HG03064 (cell line): ENCODE results near the gene CAMTA2.

Experiments used
- ATAC-seq: cut with Tn5 transposase; IDR thresholded peaks from one replicate; pipeline ENCODE4 v1.9.1; 2021; ENCODE audit warnings: low read depth; ENCODE audit not compliant: unreplicated experiment

CAMTA2 gene

DNA sequence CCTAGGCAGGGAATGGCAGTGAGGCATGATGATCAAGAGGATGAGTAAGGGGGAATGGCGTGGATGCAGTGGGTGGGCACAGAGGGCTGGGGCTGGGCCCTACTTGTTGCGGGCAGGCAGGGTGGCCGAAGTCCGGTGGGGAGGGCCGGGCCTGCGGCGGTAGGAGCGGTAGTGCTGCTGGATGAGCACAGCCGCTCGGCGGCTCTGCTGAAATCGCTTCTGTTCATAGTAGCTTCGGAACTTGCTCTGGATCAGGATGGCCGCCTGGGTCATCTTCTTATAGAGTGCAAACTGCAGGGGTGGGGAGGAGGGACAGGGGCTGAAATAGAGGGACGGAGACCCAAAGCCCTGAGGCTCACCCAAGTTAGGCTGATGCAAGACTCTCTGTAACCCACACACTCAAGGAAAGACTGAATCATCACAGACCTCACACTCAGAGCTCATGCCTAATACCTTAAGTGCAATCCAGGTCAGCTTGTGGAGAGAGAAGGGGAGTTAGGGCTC is 18.4 kb downstream of the CAMTA2 start:
- ATAC-seq, result no peak

DNA sequence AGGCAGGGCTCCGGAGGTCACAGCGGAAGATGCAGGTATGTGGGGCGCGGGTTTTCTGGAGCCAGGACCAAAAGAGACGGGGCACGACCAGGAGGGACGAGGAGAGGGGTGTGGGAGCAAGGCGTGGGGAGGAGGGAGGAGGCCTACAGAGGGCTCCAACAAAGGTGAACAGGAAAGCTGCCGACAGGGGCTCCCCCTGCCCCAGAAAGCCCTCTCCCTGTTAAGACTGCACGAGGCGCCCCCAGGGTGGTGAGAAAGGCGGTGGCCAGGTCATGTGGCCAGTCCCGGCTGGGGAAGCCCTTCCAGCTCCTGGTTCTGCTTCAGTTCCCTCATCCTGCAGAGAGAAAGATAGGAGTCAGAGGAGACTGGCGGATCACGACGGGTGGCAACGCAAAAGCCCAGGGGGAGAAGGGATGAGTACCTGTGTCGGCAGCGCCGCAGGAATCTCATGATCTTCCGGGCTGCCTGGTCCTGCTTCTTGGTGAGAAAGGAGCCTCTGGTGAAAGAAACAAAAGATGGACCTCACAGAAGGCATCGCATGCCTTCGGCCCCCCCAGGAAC is 18.9 kb downstream of the CAMTA2 start:
- no peak for ATAC-seq

GRCh38 chr17:4967539-4968485 is 19.7 kb downstream of the CAMTA2 start, which contains the start of gene SPAG7:
Gene SPAG7 (minus strand): TSS chr17:4967817. CDS start chr17:4967804, 13 bp downstream.
- peak; percentile 53 for ATAC-seq

GRCh38 chr17:4966844-4967538 is 20.5 kb downstream of the CAMTA2 start:
- ATAC-seq, result peak; percentile 74

DNA sequence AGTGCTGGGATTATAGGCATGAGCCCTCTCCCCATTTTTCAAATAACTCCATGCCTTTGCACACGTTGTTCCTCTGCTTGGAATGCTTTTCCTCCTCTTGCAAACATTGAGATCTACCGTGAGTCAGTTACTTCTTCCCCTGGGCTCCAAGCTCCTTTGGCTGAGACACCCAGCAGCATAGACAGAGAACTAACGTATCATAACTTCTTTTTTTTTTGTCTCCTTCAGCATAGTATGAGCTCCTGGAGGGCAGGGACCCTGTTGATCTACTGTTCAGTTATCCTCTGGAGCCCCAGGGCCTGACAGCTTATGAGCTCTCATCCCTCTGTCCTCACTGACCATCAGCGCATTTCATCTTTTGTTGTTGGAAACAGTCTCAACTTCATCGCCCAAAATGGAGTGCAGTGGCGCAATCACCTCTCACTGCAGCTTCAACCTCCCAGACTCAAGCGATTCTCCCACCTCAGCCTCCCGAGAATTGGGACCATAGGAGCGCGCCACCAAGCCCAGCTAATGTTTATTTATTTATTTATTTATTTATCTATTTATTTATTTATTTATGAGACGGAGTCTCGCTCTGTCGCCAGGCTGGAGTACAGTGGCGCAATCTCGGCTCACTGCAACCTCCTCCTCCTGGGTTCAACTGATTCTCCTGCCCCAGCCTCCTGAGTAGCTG is 22.0 kb downstream of the CAMTA2 start:
- no peak for ATAC-seq

GRCh38 chr17:4960279-4960922 is 27.1 kb downstream of the CAMTA2 start:
- no peak for ATAC-seq

- no peak for ATAC-seq
These were observed 28.1 kb downstream of the CAMTA2 start for GRCh38 chr17:4959261-4959965.

DNA sequence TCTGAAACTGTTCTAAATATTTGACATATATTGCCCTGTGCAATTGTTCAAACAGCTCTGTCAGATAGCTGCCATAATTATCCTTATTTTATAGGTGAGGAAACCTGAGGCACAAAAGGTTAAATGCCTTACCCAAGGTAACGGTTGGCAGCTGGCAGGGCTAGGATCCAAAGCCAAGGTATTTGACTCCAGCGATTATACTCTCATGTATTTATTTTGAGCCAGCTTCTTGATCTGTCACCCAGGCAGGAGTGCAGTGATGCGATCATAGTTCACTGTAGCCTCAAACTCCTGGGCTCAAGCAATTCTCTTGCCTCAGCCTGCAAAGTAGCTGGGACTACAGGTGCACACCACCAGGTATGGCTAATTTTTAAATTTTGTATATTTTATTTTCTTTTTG is 29.4 kb downstream of the CAMTA2 start:
- no peak for ATAC-seq

DNA sequence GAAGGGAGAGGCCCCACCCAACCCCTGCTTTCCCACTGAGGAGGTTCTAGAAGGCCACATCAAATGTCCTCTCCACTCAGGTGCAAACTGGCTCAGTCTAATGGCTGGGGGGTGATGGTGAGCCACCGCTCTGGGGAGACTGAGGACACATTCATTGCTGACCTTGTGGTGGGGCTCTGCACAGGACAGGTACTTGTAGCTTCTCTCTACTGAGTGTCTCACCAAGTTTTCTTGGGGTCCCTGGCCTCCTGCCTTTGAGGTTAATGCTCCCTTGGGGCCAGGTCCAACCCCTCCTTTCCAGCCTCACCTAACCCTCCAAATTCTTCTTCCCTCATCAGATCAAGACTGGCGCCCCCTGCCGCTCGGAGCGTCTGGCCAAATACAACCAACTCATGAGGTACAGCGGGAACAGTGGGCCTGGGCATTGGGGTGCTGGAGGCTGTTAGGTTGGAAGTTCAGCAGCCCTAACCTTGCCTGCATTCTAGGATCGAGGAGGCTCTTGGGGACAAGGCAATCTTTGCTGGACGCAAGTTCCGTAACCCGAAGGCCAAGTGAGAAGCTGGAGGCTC is 30.9 kb downstream of the CAMTA2 start:
- no peak for ATAC-seq

DNA sequence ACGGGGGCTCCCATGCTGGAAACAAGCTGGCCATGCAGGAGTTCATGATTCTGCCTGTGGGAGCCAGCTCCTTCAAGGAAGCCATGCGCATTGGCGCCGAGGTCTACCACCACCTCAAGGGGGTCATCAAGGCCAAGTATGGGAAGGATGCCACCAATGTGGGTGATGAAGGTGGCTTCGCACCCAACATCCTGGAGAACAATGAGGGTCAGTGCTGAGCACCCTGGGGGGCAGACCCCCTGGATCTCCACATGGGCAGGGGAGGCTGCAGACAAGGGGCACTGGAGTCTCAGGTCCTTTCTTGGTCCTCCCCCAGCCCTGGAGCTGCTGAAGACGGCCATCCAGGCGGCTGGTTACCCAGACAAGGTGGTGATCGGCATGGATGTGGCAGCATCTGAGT is 32.4 kb downstream of the CAMTA2 start:
- no peak for ATAC-seq

GRCh38 chr17:4953451-4953961 is 34.0 kb downstream of the CAMTA2 start:
- ATAC-seq, result no peak

DNA sequence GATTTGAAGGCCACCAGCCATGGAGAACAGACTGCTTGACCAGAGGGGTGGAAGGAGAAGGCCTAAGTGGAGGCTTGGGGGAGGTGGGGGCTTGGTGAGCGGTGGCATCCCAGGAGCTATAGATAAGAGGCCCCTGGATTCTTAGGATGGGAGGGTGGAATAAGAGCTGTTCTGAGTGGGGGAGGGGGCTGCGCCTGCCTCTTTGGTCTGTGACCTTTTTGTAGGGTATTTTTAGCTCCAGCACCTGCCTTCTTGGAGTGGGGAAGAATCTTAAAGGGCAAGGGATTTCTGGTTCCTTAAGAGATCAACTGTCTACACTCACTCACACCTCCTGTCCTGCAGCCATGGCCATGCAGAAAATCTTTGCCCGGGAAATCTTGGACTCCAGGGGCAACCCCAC is 36.0 kb downstream of the CAMTA2 start:
- no peak for ATAC-seq

DNA sequence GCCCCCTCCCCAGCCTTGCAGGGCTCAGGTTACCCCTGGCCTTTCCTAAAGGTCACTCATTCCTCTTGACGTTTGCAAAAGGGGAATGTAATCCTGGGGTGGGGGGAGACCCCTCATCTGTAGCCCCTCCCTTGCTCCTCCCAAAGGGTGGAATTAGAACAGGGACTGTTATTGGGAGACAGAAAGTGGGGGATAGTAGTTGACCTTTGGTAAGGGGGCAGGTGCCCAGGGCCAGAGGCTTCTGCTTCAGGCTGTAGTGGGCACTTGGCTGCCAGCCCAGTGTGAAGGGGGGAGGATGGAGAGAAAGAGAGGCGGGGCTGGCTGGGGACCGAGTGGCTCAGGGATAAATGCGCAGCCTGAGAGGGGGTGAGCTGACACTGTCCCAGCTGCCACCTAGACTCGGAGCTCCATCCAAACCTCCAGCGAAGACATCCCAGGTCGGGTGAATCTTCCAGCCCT is 36.7 kb downstream of the CAMTA2 start, which contains the start of gene ENO3:
TSS of gene ENO3 (plus strand) at position 374 of the 459 bp plus-strand sequence. CDS start 711 bp downstream, outside the sequence.
- ATAC-seq, result no peak

GRCh38 chr17:4950075-4950745 is 37.3 kb downstream of the CAMTA2 start:
- ATAC-seq, result peak; percentile 9

DNA sequence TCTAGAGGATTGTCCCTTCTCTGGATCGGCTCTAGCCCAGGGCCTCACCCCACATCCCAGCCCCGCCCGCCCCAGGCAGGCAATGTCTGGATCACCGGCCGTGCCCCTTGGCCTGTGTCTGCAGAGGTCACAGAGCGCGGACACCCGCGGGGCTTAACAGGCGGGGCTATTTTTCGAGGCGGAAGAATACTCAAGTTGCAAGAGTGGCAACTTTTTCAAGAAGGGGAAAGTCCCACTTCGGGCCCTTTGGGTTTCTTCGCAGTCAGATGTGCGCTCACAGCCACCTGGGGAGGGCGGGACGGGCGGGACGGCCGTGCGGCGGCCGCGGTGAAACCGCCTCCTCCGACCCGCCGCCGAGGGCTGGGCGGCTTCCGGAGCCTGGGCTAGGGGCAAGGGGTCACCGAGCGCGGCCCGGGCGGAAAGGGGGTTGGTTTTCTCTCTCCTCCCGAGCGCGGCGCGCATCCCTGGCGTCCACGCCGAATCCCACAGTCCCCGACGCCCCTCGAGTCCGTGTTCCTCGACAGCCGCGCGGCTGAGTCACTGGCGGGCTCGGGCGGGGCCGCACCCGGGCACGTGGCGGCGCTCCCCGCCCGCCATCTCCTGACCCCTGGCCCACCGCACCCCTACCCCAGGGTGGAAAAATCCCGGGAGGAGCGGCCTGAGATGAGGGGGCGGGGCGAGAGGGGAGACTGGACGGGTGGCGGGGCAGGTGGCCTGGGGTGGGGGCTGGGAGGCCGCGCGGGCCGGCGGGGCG is 38.0 kb downstream of the CAMTA2 start:
- ATAC-seq, result peak; percentile 18

- ATAC-seq, result peak; percentile 31
These were observed 38.5 kb downstream of the CAMTA2 start for GRCh38 chr17:4948931-4949320.

GRCh38 chr17:4948166-4948930 is 39.1 kb downstream of the CAMTA2 start, which contains the start of gene PFN1:
Gene PFN1 (minus strand): TSS chr17:4948530. CDS start chr17:4948394, 136 bp downstream.
- ATAC-seq, result no peak
